Measurements from ENCODE around the gene NCKAP5. TPM values are rescaled to one million over a fixed set of nuclear protein-coding genes. Genes with fewer than 3 reads are reported as not detected.

The NCKAP5 gene
- total and polyA plus RNA-seq, 2 of the 13 experiments (the other 11 are each of a cell fraction or from before 2014, with no cell fraction given): 0.01 TPM; not detected in 1

DNA sequence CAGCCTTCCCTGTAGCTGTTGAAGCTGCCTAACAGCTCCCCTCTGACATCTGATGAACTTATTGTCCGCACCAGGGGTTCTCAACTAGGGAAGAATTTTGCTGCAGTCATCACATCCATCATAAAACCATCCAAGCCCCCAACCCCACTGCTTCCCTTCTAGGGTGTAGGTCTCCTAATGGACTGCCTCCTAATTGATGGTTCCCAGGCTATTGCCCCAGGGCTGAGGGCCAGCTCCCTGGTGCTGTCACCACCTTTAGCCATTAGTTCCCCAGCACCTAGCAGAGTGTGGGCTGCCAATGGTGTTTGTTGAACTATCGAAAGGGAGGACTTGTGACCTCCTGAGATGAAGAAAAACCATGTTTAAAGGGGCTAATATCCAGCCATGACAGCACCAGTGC is 125.9 kb downstream of the NCKAP5 start:
- 8% methylated on average over 2 of the region's 2 CpGs for WGBS (ENCODE audit: low lambda C conversion rate)
- no TSS peak for BruUV-seq (replicated peaks)
- Histone ChIP-seq H3K4me1 (ENCODE audit: insufficient read depth, low read length) (no peaks in the 10 kb centered on the region), H3K36me3 (replicated peaks in 1 of 2; ENCODE audit: control insufficient read depth in 1 of 2, insufficient read depth in 2 of 2, low read length in 2 of 2) (no peaks in the 10 kb centered on the region), H3K27me3 (ENCODE audit: control insufficient read depth in 1 of 2, insufficient read depth in 2 of 2, low read length in 2 of 2) (no peaks in the 10 kb centered on the region; a peak in 1 of 5 replicates), H3K4me2 (ENCODE audit: low read depth, low read length) (no peak overlapping the region), H4K20me1 (ENCODE audit: insufficient read depth, low read length) (no peaks in the 10 kb centered on the region), H3K27ac (ENCODE audit: extremely low read length, insufficient read depth, low read length) (no peak overlapping the region), H3K4me3 (replicated peaks in 1 of 3; ENCODE audit: insufficient read depth in 1 of 3, low read depth in 2 of 3, low read length in 3 of 3) (no peak overlapping the region), H3K9me3 (ENCODE audit: low read length) (peaks cover 6% of the 10 kb centered on the region; the same call in 1 of the 2 replicates), H2AFZ (ENCODE audit: low read length) (no peak overlapping the region), H3K79me2 (ENCODE audit: insufficient read depth, low read length) (no peaks in the 10 kb centered on the region), H3K9ac (ENCODE audit: insufficient read depth, low read depth, low read length) (no peak overlapping the region)
- no peak for DNase-seq (ENCODE audit: low spot score)
- in situ Hi-C loops (cut with HindIII; ENCODE audit: extremely low pct_ligation_motif_present, low pct_unique_long_range_greater_than_20kb): no loop called here
- intact Hi-C loops (cut with micrococcal nuclease; ENCODE audit: unreplicated experiment): no loop called here
- no peak for TF ChIP-seq KLF6 (CRISPR knock-in tag; IDR thresholded peaks at IDR 0.05)
- peak; percentile 16 to 28; a peak in 1 of 4 replicates for TF ChIP-seq MAFK (conservative IDR thresholded peaks at IDR 0.05 in 1 of 2, IDR thresholded peaks at IDR 0.05 in 1 of 2; ENCODE audit: low read length in 2 of 2)
- CTCF ChIA-PET (ENCODE audit: low intra/inter-chr PET ratio, low total read pairs): no interaction called here
- no peak for ATAC-seq
- POLR2A ChIA-PET: no interaction called here
- FAIRE-seq: no peak

- intact Hi-C loops (cut with micrococcal nuclease; ENCODE audit: unreplicated experiment): no loop called here
- Histone ChIP-seq H3K4me3 (replicated peaks in 1 of 3; ENCODE audit: insufficient read depth in 1 of 3, low read depth in 2 of 3, low read length in 3 of 3) (no peak overlapping the region), H3K9me3 (ENCODE audit: low read length) (no peaks in the 10 kb centered on the region), H2AFZ (ENCODE audit: low read length) (no peak overlapping the region), H3K4me2 (ENCODE audit: low read depth, low read length) (no peak overlapping the region), H4K20me1 (ENCODE audit: insufficient read depth, low read length) (no peaks in the 10 kb centered on the region), H3K36me3 (replicated peaks in 1 of 2; ENCODE audit: control insufficient read depth in 1 of 2, insufficient read depth in 2 of 2, low read length in 2 of 2) (no peaks in the 10 kb centered on the region), H3K27me3 (ENCODE audit: control insufficient read depth in 1 of 2, insufficient read depth in 2 of 2, low read length in 2 of 2) (no peaks in the 10 kb centered on the region; a peak in 1 of 5 replicates), H3K27ac (ENCODE audit: extremely low read length, insufficient read depth, low read length) (no peak overlapping the region), H3K79me2 (ENCODE audit: insufficient read depth, low read length) (no peaks in the 10 kb centered on the region), H3K4me1 (ENCODE audit: insufficient read depth, low read length) (no peaks in the 10 kb centered on the region), H3K9ac (ENCODE audit: insufficient read depth, low read depth, low read length) (no peak overlapping the region)
- in situ Hi-C loops (cut with HindIII; ENCODE audit: extremely low pct_ligation_motif_present, low pct_unique_long_range_greater_than_20kb): no loop called here
- FAIRE-seq (no peak), ATAC-seq (no peak), DNase-seq (ENCODE audit: low spot score) (no peak)
- ChIA-PET POLR2A (no interaction called here), CTCF (ENCODE audit: low intra/inter-chr PET ratio, low total read pairs) (no interaction called here)
- TF ChIP-seq, protein P1, sequence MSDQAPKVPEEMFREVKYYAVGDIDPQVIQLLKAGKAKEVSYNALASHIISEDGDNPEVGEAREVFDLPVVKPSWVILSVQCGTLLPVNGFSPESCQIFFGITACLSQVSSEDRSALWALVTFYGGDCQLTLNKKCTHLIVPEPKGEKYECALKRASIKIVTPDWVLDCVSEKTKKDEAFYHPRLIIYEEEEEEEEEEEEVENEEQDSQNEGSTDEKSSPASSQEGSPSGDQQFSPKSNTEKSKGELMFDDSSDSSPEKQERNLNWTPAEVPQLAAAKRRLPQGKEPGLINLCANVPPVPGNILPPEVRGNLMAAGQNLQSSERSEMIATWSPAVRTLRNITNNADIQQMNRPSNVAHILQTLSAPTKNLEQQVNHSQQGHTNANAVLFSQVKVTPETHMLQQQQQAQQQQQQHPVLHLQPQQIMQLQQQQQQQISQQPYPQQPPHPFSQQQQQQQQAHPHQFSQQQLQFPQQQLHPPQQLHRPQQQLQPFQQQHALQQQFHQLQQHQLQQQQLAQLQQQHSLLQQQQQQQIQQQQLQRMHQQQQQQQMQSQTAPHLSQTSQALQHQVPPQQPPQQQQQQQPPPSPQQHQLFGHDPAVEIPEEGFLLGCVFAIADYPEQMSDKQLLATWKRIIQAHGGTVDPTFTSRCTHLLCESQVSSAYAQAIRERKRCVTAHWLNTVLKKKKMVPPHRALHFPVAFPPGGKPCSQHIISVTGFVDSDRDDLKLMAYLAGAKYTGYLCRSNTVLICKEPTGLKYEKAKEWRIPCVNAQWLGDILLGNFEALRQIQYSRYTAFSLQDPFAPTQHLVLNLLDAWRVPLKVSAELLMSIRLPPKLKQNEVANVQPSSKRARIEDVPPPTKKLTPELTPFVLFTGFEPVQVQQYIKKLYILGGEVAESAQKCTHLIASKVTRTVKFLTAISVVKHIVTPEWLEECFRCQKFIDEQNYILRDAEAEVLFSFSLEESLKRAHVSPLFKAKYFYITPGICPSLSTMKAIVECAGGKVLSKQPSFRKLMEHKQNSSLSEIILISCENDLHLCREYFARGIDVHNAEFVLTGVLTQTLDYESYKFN (CRISPR knock-in tag; conservative IDR thresholded peaks at IDR 0.05): no peak
- no peak for TF ChIP-seq PAF1 (CRISPR knock-in tag; IDR thresholded peaks at IDR 0.05)
- no TSS peak for BruUV-seq (replicated peaks)
Observed at GRCh38 chr2:133439565-133439920, 128.7 kb downstream of the NCKAP5 start.

All from HepG2 (cell line).